Activated naive CD8-positive, alpha-beta T cell treated with anti-CD3 and anti-CD28 coated beads for 36 hours (primary cell): ENCODE measurements around the gene BPIFA3. TPM values are rescaled to one million over a fixed set of nuclear protein-coding genes. Genes with fewer than 3 reads are reported as not detected.
A peak's percentile ranks its signal among the peaks of the same experiment; 100 is the strongest.
"Not testable (repeated sequence)": the region's sequence is repeated elsewhere in the genome, so short reads cannot be mapped to it uniquely, and the experiment has no call there.

Experiments used
- DNase-seq: peaks from one replicate; pipeline ENCODE4 v3.0.0; 2021
- H3K27ac Mint-ChIP-seq: one replicate; pipeline ENCODE4 v1.8.0; 2022; ENCODE audit warnings: mild to moderate bottlenecking, moderate library complexity, mixed read lengths
- H3K27me3 Mint-ChIP-seq: one replicate; pipeline ENCODE4 v1.8.0; 2022; ENCODE audit warnings: mild to moderate bottlenecking, mixed read lengths
- H3K36me3 Mint-ChIP-seq: one replicate; pipeline ENCODE4 v1.8.0; 2021; ENCODE audit warnings: mild to moderate bottlenecking, mixed read lengths
- H3K4me1 Mint-ChIP-seq: one replicate; pipeline ENCODE4 v1.8.0; 2021; ENCODE audit warnings: mixed read lengths
- H3K4me3 Mint-ChIP-seq: one replicate; pipeline ENCODE4 v1.8.0; 2022; ENCODE audit warnings: mild to moderate bottlenecking, moderate library complexity, mixed read lengths
- H3K9me3 Mint-ChIP-seq: one replicate; pipeline ENCODE4 v1.8.0; 2022; ENCODE audit warnings: mixed read lengths
- total RNA-seq, 2 experiments: library from RNA; stranded (reverse); gene quantifications; one replicate each; pipeline ENCODE4 v1.2.3, GENCODE V29; 2021

BPIFA3 gene
- not detected for total RNA-seq

GRCh38 chr20:33217052-33217451 lies at the start of gene BPIFA3:
TSS of gene BPIFA3 (plus strand) at chr20:33217352. CDS start at chr20:33217537, 185 bp downstream.
- Mint-ChIP-seq H3K4me1 (no peaks in the 10 kb centered on the region), H3K27me3 (peaks cover 21% of the 10 kb centered on the region), H3K27ac (no peak within 1 kb of the TSS), H3K4me3 (no peak within 1 kb of the TSS), H3K36me3 (no peaks in the 10 kb centered on the region), H3K9me3 (no peaks in the 10 kb centered on the region)
- DNase-seq, result no peak

- H3K27me3 Mint-ChIP-seq, result peaks cover 4% of the 10 kb centered on the region
- H3K4me3 Mint-ChIP-seq, result no peak within 1 kb of the TSS
- H3K4me1 Mint-ChIP-seq, result no peaks in the 10 kb centered on the region
- H3K9me3 Mint-ChIP-seq, result peaks cover 17% of the 10 kb centered on the region
- H3K36me3 Mint-ChIP-seq, result peaks cover 3% of the 10 kb centered on the region
- no peak for DNase-seq
- H3K27ac Mint-ChIP-seq, result no peak within 1 kb of the TSS
These were observed 49.3 kb upstream of the BPIFA3 start, which contains the start of gene BPIFA2 for GRCh38 chr20:33167859-33168258. TSS of gene BPIFA2 (plus strand) at chr20:33168159. CDS start at chr20:33169146, 987 bp downstream.

- Mint-ChIP-seq H3K36me3 (peaks cover 3% of the 10 kb centered on the region), H3K27ac (no peak overlapping the region), H3K9me3 (peaks cover 17% of the 10 kb centered on the region), H3K27me3 (peaks cover 4% of the 10 kb centered on the region), H3K4me1 (no peaks in the 10 kb centered on the region), H3K4me3 (no peak overlapping the region)
- peak; percentile 25 for DNase-seq
These were observed 47.9 kb upstream of the BPIFA3 start for GRCh38 chr20:33169176-33169794.

- peaks cover 17% of the 10 kb centered on the region for H3K9me3 Mint-ChIP-seq
- no peak overlapping the region for H3K27ac Mint-ChIP-seq
- H3K27me3 Mint-ChIP-seq, result peaks cover 4% of the 10 kb centered on the region
- no peak for DNase-seq
- H3K36me3 Mint-ChIP-seq, result peaks cover 3% of the 10 kb centered on the region
- no peaks in the 10 kb centered on the region for H3K4me1 Mint-ChIP-seq
- no peak overlapping the region for H3K4me3 Mint-ChIP-seq
These were observed 44.4 kb upstream of the BPIFA3 start for GRCh38 chr20:33172781-33173180.

- no peak for DNase-seq
- Mint-ChIP-seq H3K27ac (no peak overlapping the region), H3K4me1 (no peaks in the 10 kb centered on the region), H3K36me3 (no peaks in the 10 kb centered on the region), H3K9me3 (peaks cover 8% of the 10 kb centered on the region), H3K4me3 (no peak overlapping the region), H3K27me3 (no peaks in the 10 kb centered on the region)
These were observed 42.0 kb upstream of the BPIFA3 start for GRCh38 chr20:33175123-33175522.

GRCh38 chr20:33176101-33176500 lies 41.1 kb upstream of the BPIFA3 start:
- no peak overlapping the region for H3K27ac Mint-ChIP-seq
- no peak overlapping the region for H3K4me3 Mint-ChIP-seq
- H3K9me3 Mint-ChIP-seq, result peaks cover 2% of the 10 kb centered on the region
- H3K4me1 Mint-ChIP-seq, result no peaks in the 10 kb centered on the region
- no peaks in the 10 kb centered on the region for H3K36me3 Mint-ChIP-seq
- DNase-seq, result no peak
- H3K27me3 Mint-ChIP-seq, result no peaks in the 10 kb centered on the region

- Mint-ChIP-seq H3K27ac (no peak overlapping the region), H3K9me3 (no peaks in the 10 kb centered on the region), H3K36me3 (no peaks in the 10 kb centered on the region), H3K4me1 (no peaks in the 10 kb centered on the region), H3K4me3 (no peak overlapping the region), H3K27me3 (no peaks in the 10 kb centered on the region)
- no peak for DNase-seq
These were observed 39.3 kb upstream of the BPIFA3 start for GRCh38 chr20:33177866-33178265.

- no peak for DNase-seq
- H3K27me3 Mint-ChIP-seq, result no peaks in the 10 kb centered on the region
- H3K4me1 Mint-ChIP-seq, result no peaks in the 10 kb centered on the region
- no peak overlapping the region for H3K4me3 Mint-ChIP-seq
- H3K36me3 Mint-ChIP-seq, result no peaks in the 10 kb centered on the region
- H3K9me3 Mint-ChIP-seq, result no peaks in the 10 kb centered on the region
- no peak overlapping the region for H3K27ac Mint-ChIP-seq
These were observed 38.4 kb upstream of the BPIFA3 start for GRCh38 chr20:33178726-33179125.

GRCh38 chr20:33180169-33180568 lies 37.0 kb upstream of the BPIFA3 start:
- H3K4me3 Mint-ChIP-seq, result no peak overlapping the region
- no peaks in the 10 kb centered on the region for H3K36me3 Mint-ChIP-seq
- DNase-seq, result no peak
- peaks cover 3% of the 10 kb centered on the region for H3K27me3 Mint-ChIP-seq
- no peaks in the 10 kb centered on the region for H3K4me1 Mint-ChIP-seq
- no peak overlapping the region for H3K27ac Mint-ChIP-seq
- no peaks in the 10 kb centered on the region for H3K9me3 Mint-ChIP-seq

GRCh38 chr20:33181482-33182093 lies 35.6 kb upstream of the BPIFA3 start:
- H3K27ac Mint-ChIP-seq, result no peak overlapping the region
- H3K4me1 Mint-ChIP-seq, result no peaks in the 10 kb centered on the region
- no peaks in the 10 kb centered on the region for H3K36me3 Mint-ChIP-seq
- no peaks in the 10 kb centered on the region for H3K9me3 Mint-ChIP-seq
- H3K27me3 Mint-ChIP-seq, result peaks cover 3% of the 10 kb centered on the region
- no peak for DNase-seq
- no peak overlapping the region for H3K4me3 Mint-ChIP-seq

GRCh38 chr20:33183312-33183711 lies 33.8 kb upstream of the BPIFA3 start:
- Mint-ChIP-seq H3K36me3 (no peaks in the 10 kb centered on the region), H3K4me1 (no peaks in the 10 kb centered on the region), H3K27me3 (peaks cover 3% of the 10 kb centered on the region), H3K4me3 (no peak overlapping the region), H3K27ac (no peak overlapping the region), H3K9me3 (no peaks in the 10 kb centered on the region)
- DNase-seq, result no peak

- not testable (repeated sequence) for H3K27ac Mint-ChIP-seq, H3K36me3 Mint-ChIP-seq, DNase-seq, H3K27me3 Mint-ChIP-seq, H3K4me3 Mint-ChIP-seq, H3K9me3 Mint-ChIP-seq, H3K4me1 Mint-ChIP-seq
These were observed 32.0 kb upstream of the BPIFA3 start for GRCh38 chr20:33185031-33185590.

- H3K27me3 Mint-ChIP-seq, result peaks cover 17% of the 10 kb centered on the region
- H3K4me3 Mint-ChIP-seq, result no peak overlapping the region
- no peak for DNase-seq
- no peaks in the 10 kb centered on the region for H3K36me3 Mint-ChIP-seq
- H3K9me3 Mint-ChIP-seq, result no peaks in the 10 kb centered on the region
- no peaks in the 10 kb centered on the region for H3K4me1 Mint-ChIP-seq
- no peak overlapping the region for H3K27ac Mint-ChIP-seq
These were observed 29.7 kb upstream of the BPIFA3 start for GRCh38 chr20:33187491-33187890.

- H3K36me3 Mint-ChIP-seq, result no peaks in the 10 kb centered on the region
- peaks cover 17% of the 10 kb centered on the region for H3K27me3 Mint-ChIP-seq
- no peak overlapping the region for H3K4me3 Mint-ChIP-seq
- no peak for DNase-seq
- no peaks in the 10 kb centered on the region for H3K4me1 Mint-ChIP-seq
- H3K9me3 Mint-ChIP-seq, result no peaks in the 10 kb centered on the region
- H3K27ac Mint-ChIP-seq, result no peak overlapping the region
These were observed 28.7 kb upstream of the BPIFA3 start for GRCh38 chr20:33188421-33188820.

GRCh38 chr20:33191484-33191883 lies 25.7 kb upstream of the BPIFA3 start:
- H3K36me3 Mint-ChIP-seq, result no peaks in the 10 kb centered on the region
- no peak overlapping the region for H3K27ac Mint-ChIP-seq
- peaks cover 14% of the 10 kb centered on the region for H3K27me3 Mint-ChIP-seq
- no peaks in the 10 kb centered on the region for H3K9me3 Mint-ChIP-seq
- no peak for DNase-seq
- H3K4me1 Mint-ChIP-seq, result no peaks in the 10 kb centered on the region
- H3K4me3 Mint-ChIP-seq, result no peak overlapping the region

GRCh38 chr20:33191955-33192354 lies 25.2 kb upstream of the BPIFA3 start:
- no peak overlapping the region for H3K27ac Mint-ChIP-seq
- no peaks in the 10 kb centered on the region for H3K4me1 Mint-ChIP-seq
- no peaks in the 10 kb centered on the region for H3K9me3 Mint-ChIP-seq
- peaks cover 14% of the 10 kb centered on the region for H3K27me3 Mint-ChIP-seq
- no peaks in the 10 kb centered on the region for H3K36me3 Mint-ChIP-seq
- no peak for DNase-seq
- H3K4me3 Mint-ChIP-seq, result no peak overlapping the region
